Endometrial microvascular endothelial cells (primary cell): ENCODE results near the gene NFIA. TPM values are rescaled to one million over a fixed set of nuclear protein-coding genes. Genes with fewer than 3 reads are reported as not detected.

Experiments
- in situ Hi-C: cut with HindIII; loops from 2 replicates; pipeline ENCODE4 v1.10.0; 2017; ENCODE audit warnings: low sequenced_read_pairs, low pct_unique_long_range_greater_than_20kb; ENCODE audit errors: inconsistent ontology term
- total RNA-seq: library from RNA; depleted of rRNA; stranded (reverse); fragments of >200 nt; gene quantifications from one replicate; pipeline ENCODE4 v1.2.3, GENCODE V29; 2015; ENCODE audit errors: inconsistent ontology term

The NFIA gene
- total RNA-seq, 1 donor from 2014 or later, result 17.4 TPM

- in situ Hi-C loops, result no loop called here
Measured at GRCh38 chr1:61348025-61348665, 265.8 kb downstream of the NFIA start.

- in situ Hi-C loops, result no loop called here
Measured at GRCh38 chr1:61352845-61353435, 270.6 kb downstream of the NFIA start.

- in situ Hi-C loops, result no loop called here
Measured at GRCh38 chr1:61353797-61354406, 271.5 kb downstream of the NFIA start.

- in situ Hi-C loops, result no loop called here
Measured at GRCh38 chr1:61356016-61356415, 273.7 kb downstream of the NFIA start.

GRCh38 chr1:61356995-61357394 lies 274.6 kb downstream of the NFIA start:
- in situ Hi-C loops, result no loop called here

- in situ Hi-C loops, result no loop called here
Measured at GRCh38 chr1:61357539-61357938, 275.2 kb downstream of the NFIA start.

- in situ Hi-C loops, result no loop called here
Measured at GRCh38 chr1:61358770-61359455, 276.6 kb downstream of the NFIA start.

GRCh38 chr1:61361931-61362330 lies 279.6 kb downstream of the NFIA start:
- in situ Hi-C loops, result no loop called here

GRCh38 chr1:61362351-61362750 lies 280.0 kb downstream of the NFIA start:
- in situ Hi-C loops, result no loop called here

- in situ Hi-C loops, result no loop called here
Measured at GRCh38 chr1:61368366-61368765, 286.0 kb downstream of the NFIA start.

GRCh38 chr1:61368876-61369275 lies 286.5 kb downstream of the NFIA start:
- in situ Hi-C loops, result no loop called here

- in situ Hi-C loops, result no loop called here
Measured at GRCh38 chr1:61370177-61370912, 288.0 kb downstream of the NFIA start.

- in situ Hi-C loops, result no loop called here
Measured at GRCh38 chr1:61370913-61371279, 288.5 kb downstream of the NFIA start.

- in situ Hi-C loops, result no loop called here
Measured at GRCh38 chr1:61372944-61373343, 290.6 kb downstream of the NFIA start.

GRCh38 chr1:61374156-61374555 lies 291.8 kb downstream of the NFIA start:
- in situ Hi-C loops, result no loop called here

GRCh38 chr1:61375082-61375880 lies 292.9 kb downstream of the NFIA start:
- in situ Hi-C loops, result no loop called here

GRCh38 chr1:61376151-61376550 lies 293.8 kb downstream of the NFIA start:
- in situ Hi-C loops, result no loop called here

- in situ Hi-C loops, result no loop called here
Measured at GRCh38 chr1:61377242-61377958, 295.0 kb downstream of the NFIA start.
